H1 (cell line): ENCODE results near the gene GPC2. TPM values are rescaled to one million over a fixed set of nuclear protein-coding genes. Genes with fewer than 3 reads are reported as not detected.
A peak's percentile ranks its signal among the peaks of the same experiment; 100 is the strongest.

Experiments used
- CHD7 ChIP-seq: fragments of 300-600 bp; sonication (generic); IDR thresholded peaks from 2 replicates; pipeline ENCODE4 v1.7.1; 2012; ENCODE audit warnings: low read length, moderate library complexity, mild to moderate bottlenecking, inconsistent platforms; ENCODE audit not compliant: insufficient replicate concordance
- EP300 ChIP-seq, 2 experiments: IDR thresholded peaks; 1 replicate in 1 of 2; 2 replicates in 1 of 2; pipeline ENCODE4 v1.6.1; 2011 to 2012; ENCODE audit warnings: low read depth in 2 of 2, low read length in 2 of 2, mild to moderate bottlenecking in 2 of 2, borderline replicate concordance in 1 of 2, inconsistent platforms in 1 of 2, moderate library complexity in 1 of 2
- JUND ChIP-seq: IDR thresholded peaks from 2 replicates; pipeline ENCODE4 v1.6.1; 2011; ENCODE audit warnings: mild to moderate bottlenecking, improper control_type of control experiment, low read length
- KDM1A ChIP-seq: fragments of 200-600, 300-600 bp; sonication (generic); IDR thresholded peaks from 2 replicates; pipeline ENCODE4 v1.7.1; 2016; ENCODE audit warnings: mild to moderate bottlenecking, low read length, borderline replicate concordance
- PHF8 ChIP-seq: fragments of 200-600 bp; sonication (generic); conservative IDR thresholded peaks from 2 replicates; pipeline ENCODE4 v1.7.1; 2012; ENCODE audit warnings: low read depth, mild to moderate bottlenecking, inconsistent platforms, low read length, moderate library complexity
- SUZ12 ChIP-seq: fragments of 200-600 bp; sonication (generic); IDR thresholded peaks from 2 replicates; pipeline ENCODE4 v1.6.1; 2012; ENCODE audit warnings: mild to moderate bottlenecking, inconsistent platforms, low read length, moderate library complexity, mixed read lengths
- TBP ChIP-seq: IDR thresholded peaks from 2 replicates; pipeline ENCODE4 v1.6.1; 2011; ENCODE audit warnings: low read depth, low read length, improper control_type of control experiment
- TEAD4 ChIP-seq: IDR thresholded peaks from 2 replicates; pipeline ENCODE4 v1.6.1; 2012; ENCODE audit warnings: low read depth, low read length, inconsistent platforms, mixed read lengths
- polyA plus RNA-seq, 7 experiments: library from polyadenylated mRNA; depleted of rRNA in 3 of 7; stranded (reverse) in 5 of 7; unstranded in 2 of 7; fragments of >200 nt in 5 of 7; fragments of 200-250 nt in 2 of 7; gene quantifications; 1 replicate in 5 of 7; 2 replicates in 1 of 7; 4 replicates in 1 of 7; pipeline versions ENCODE4 v1.2.1 to v1.2.3, GENCODE V29; 2011 to 2013; ENCODE audit warnings: missing spikeins in 2 of 7, mixed read lengths in 2 of 7
- total RNA-seq: library from RNA; stranded (reverse); fragmentation: NEBNext Ultra II Directional; extraction: Animal tissue kit (Norgen Biotek cat#: 25700); gene quantifications from 2 replicates; pipeline ENCODE4 v1.2.1, GENCODE V29; 2021

The GPC2 gene
- total and polyA plus RNA-seq, 2 of the 8 experiments (the other 6 are each of a cell fraction or from before 2014, with no cell fraction given) = 25.3 to 44.8 TPM

- peak; percentile 95 for TF ChIP-seq JUND
- no peak for TF ChIP-seq CHD7
- TF ChIP-seq TEAD4 = 0 out of 2 replicates have a peak, but pooled peaks have one; percentile 1
- TF ChIP-seq TBP = peak; percentile 42
- peak; percentile 90 for TF ChIP-seq PHF8
- TF ChIP-seq KDM1A = 0 out of 2 replicates have a peak, but pooled peaks have one; percentile 7
- peak in 1 of 2 experiments; percentile 98; a peak in 2 of 3 replicates for TF ChIP-seq EP300 (IDR thresholded peaks at IDR 0.05; ENCODE audit: borderline replicate concordance in 1 of 2, low read depth in 2 of 2, low read length in 2 of 2)
- no peak; the same call in 1 of the 2 replicates for TF ChIP-seq SUZ12
These were observed 50.0 kb downstream of the GPC2 start, which contains the start of gene MBLAC1 (continued) for GRCh38 chr7:100126931-100127865.
